ENCODE data around the gene LTBR. TPM values are rescaled to one million over a fixed set of nuclear protein-coding genes. Genes with fewer than 3 reads are reported as not detected.

LTBR gene
- total RNA-seq, 1 donor from 2014 or later: 2.1 TPM

DNA sequence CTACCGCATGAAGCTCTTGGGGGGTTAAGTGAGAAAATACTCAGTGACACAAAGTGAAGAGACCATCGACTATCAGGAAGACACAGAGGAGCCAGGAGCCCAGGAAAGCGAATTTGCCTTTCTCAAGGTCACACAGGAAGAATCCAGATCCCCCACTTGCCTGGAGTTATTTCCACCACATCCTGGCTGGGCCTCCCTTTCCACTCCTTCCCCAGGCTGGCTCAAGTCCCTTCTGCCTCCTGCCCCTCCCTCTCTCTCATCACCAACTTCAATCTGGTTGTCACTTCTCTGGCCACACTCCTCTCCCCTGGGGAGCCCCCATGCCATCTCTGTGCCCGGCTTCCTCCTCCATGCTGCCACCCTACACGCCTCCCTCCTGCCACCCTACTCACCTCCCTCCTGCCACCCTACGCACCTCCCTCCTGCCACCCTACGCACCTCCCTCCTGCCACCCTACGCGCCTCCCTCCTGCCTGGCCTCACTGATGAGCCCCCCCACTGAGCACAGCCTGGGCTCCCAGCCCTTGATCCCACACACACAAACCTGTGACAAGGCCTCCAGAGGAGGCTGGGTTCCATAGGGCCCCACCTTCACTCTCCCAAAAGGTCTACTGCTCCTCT, 14.9 kb upstream of the LTBR start:
- no peak for DNase-seq
- intact Hi-C loops (cut with micrococcal nuclease): no loop called here
- Mint-ChIP-seq H3K4me1 (peaks cover 34% of the 10 kb centered on the region), H3K9me3 (no peaks in the 10 kb centered on the region), H3K36me3 (ENCODE audit: low read depth) (no peaks in the 10 kb centered on the region), H3K27ac (peak overlapping the region; percentile 35), H3K4me3 (no peak overlapping the region), H3K27me3 (no peaks in the 10 kb centered on the region)

DNA sequence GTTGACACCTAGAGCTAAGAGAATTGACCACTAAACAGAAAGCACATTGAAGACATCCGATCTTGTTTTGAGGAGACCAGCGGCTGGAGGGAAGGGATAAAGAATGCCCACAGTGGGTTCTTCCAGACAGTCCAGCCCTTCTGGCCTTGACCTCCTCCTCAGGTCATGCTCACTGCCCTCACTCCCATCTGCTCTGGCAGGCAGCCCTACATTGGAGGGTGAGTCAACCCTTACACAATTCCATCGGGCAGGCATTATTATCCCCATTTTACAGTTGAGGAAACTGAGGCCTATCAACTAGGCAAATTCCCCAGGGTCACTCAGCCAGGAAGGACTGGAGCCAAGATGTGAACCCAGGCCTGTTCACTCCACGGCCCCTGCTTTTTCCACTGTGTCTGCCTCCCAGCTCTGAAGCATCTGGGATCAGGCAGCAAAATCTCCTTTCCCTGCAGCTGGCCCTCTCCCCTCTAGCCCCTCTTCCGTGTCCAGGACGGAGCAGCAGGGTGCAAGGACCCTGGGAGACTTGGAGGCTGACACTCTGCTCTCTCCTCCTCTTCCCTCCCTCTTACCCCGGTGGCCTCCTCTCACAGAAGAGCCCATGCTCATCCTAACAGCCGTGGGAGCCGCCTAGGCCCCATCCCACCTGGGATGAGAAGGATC, 13.9 kb upstream of the LTBR start:
- Mint-ChIP-seq H3K36me3 (ENCODE audit: low read depth) (no peaks in the 10 kb centered on the region), H3K4me1 (peaks cover 31% of the 10 kb centered on the region), H3K27ac (no peak overlapping the region), H3K9me3 (no peaks in the 10 kb centered on the region), H3K27me3 (no peaks in the 10 kb centered on the region), H3K4me3 (no peak overlapping the region)
- no peak for DNase-seq
- intact Hi-C loops (cut with micrococcal nuclease): no loop called here

DNA sequence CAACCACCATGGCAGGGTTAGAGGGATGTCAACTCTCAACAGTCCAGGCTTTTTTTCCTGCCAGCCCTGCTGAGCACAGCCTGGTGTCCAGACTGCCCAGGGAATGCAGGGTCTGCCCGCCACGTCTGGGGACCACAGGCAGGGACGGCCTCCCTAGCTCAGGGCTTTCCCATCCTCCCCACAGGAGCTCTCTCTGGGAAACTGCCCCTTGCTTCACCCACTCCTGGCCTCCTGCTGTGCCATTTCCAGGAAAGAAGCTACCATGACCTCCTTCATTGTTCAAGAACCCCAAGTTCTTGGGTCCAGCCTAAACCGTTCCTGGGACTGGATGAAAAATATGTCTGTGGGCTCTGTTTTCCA, 13.4 kb upstream of the LTBR start:
- H3K9me3 Mint-ChIP-seq: no peaks in the 10 kb centered on the region
- peaks cover 31% of the 10 kb centered on the region for H3K4me1 Mint-ChIP-seq
- intact Hi-C loops (cut with micrococcal nuclease): no loop called here
- no peaks in the 10 kb centered on the region for H3K36me3 Mint-ChIP-seq (ENCODE audit: low read depth)
- no peak overlapping the region for H3K4me3 Mint-ChIP-seq
- no peak for DNase-seq
- no peak overlapping the region for H3K27ac Mint-ChIP-seq
- peaks cover under 1% of the 10 kb centered on the region for H3K27me3 Mint-ChIP-seq

DNA sequence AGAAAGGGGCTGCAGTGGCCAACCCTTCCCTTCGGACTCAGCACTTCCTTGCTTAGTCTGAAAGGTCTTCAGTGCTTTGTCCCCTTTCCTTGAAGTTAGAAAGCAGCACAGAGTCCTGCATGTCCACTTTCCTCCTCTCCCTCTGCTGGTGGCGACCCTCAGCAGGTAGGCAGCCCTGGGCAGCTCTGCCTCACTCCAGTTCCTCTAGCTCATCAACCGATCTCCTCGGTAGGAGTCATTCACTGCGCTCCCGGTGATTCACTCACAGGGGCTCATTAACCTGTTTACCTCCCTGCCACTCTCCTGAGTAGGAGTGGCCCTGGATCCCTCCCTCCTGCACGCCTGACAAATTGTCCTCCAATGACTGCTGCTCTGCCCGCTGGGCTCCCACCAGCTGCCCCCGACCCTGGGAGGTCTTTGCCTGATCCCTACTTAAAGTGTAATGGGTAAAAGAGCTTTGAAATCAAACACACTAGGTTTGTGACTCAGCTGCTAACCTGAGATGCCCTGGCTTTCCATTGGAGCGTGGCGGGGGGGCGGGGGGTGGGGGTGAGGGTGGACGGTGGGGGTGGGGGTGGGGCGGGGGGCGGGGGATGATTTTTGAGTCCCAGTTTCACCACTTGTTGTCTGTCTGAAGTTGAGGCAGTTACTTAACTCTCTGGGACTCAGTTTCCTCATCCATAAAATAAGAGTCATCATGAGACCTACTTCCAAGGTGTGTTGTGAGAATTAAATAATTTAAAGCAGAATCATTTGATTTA, 12.8 kb upstream of the LTBR start:
- no peak overlapping the region for H3K4me3 Mint-ChIP-seq
- H3K4me1 Mint-ChIP-seq: peaks cover 38% of the 10 kb centered on the region
- H3K36me3 Mint-ChIP-seq (ENCODE audit: low read depth): no peaks in the 10 kb centered on the region
- peaks cover 2% of the 10 kb centered on the region for H3K27me3 Mint-ChIP-seq
- DNase-seq: no peak
- H3K9me3 Mint-ChIP-seq: no peaks in the 10 kb centered on the region
- H3K27ac Mint-ChIP-seq: no peak overlapping the region
- intact Hi-C loops (cut with micrococcal nuclease): no loop called here

DNA sequence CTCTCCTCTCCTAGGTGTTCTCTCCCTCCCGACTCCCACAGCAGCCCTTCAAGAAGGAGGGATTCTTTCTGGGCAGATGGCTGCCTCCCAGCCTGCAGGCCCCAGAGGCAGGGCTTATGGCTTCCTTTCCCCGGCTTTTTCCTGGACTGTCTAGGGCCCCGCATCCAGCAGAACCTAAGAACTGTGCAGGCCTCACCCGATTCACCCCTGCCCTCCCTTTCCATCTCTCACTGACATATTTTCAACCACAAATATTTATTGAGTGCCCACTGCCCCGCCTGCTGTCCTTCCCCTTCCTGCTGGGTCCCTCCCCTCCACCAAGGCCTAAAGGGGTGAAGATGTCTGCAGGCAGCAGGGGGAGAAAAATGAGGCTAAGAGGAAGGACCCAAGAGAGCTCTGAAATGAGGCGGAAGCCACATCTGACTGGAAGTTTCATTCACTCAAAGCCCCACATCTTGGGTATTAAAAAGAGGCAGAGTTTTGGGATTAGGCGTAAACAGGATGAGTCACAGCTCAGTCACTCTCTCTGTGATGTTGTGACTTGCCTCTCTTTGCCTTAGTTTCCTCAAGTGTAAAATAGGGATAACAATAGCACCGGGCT, 11.5 kb upstream of the LTBR start:
- Mint-ChIP-seq H3K4me3 (no peak overlapping the region), H3K27me3 (peaks cover 2% of the 10 kb centered on the region), H3K9me3 (no peaks in the 10 kb centered on the region), H3K27ac (peak overlapping the region; percentile 79), H3K4me1 (peaks cover 44% of the 10 kb centered on the region), H3K36me3 (ENCODE audit: low read depth) (no peaks in the 10 kb centered on the region)
- intact Hi-C loops (cut with micrococcal nuclease): no loop called here
- DNase-seq: no peak

DNA sequence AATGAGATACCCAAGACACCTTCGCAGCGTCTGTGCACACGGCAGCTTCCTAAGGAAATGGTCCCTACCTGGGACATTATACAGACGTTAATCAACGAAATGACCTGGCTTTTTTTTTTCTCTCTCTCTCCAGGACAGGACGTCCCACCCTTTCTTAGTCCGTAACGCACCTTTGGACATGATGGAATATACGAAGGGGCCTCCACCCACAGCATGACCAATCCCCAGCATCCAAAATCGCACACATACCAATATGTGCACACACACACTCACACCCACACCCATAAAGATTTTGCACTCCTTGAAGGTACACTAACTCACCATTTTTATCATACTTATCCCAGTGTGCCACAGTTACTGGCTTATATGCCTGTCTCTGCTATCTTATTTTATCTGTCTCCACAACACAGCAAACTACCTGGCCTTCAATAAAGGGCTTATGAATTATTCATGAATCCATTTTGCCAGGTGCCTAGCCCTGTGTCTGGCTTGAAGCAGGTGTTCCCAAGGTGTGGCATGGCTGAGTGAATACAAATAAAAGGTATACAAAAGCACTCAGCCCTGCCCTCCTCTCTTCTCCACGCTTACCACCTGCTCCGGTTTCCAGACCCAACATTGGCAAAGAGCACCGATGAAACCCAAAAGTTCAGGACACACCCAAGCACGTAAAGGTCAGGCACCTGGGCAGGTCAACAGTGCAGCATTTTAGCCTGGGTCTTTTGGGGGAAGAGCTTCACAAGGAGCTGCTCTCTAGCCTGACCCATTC, 10.8 kb upstream of the LTBR start:
- intact Hi-C loops (cut with micrococcal nuclease): no loop called here
- Mint-ChIP-seq H3K36me3 (ENCODE audit: low read depth) (no peaks in the 10 kb centered on the region), H3K27me3 (peaks cover 2% of the 10 kb centered on the region), H3K27ac (peak overlapping the region; percentile 79), H3K9me3 (no peaks in the 10 kb centered on the region), H3K4me1 (peaks cover 41% of the 10 kb centered on the region), H3K4me3 (no peak overlapping the region)
- no peak for DNase-seq

DNA sequence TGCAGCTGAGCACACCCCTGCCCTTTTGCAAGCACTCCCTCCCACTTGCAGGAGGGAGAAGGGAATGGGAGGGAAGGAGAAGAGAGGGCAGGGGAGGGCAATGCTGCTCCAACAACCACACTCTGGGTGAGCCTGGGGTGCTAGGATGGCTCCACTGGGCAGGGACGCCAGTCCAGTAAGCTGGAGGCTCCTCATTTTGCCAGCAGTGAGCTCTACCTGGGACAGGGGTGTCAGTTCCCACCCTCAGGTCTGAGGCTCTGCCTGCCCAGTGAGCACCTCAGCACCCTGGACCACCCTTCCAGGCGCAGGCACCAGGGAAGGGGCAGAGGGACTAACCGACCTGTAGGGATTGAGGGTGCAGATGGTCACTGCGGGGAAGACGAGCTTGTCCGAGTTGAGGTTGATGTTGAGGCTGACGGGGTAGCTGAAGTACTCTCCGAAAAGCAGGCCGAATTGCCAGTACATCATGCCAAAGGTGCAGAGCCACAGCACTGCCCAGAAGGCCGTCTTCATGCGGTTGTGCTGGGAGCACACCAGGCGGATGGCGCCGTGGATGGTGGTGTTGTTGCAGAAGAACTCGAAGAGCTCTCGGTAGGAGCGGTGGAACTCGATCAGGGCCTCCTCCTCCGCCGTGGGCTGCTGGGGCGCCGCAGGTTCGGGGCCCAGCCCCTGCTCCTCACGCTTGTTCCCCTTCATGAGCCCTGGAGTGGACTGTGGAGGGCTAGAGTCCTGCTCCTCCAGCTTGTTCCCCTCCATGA, 9.8 kb upstream of the LTBR start:
- H3K4me3 Mint-ChIP-seq: no peak overlapping the region
- intact Hi-C loops (cut with micrococcal nuclease): no loop called here

DNA sequence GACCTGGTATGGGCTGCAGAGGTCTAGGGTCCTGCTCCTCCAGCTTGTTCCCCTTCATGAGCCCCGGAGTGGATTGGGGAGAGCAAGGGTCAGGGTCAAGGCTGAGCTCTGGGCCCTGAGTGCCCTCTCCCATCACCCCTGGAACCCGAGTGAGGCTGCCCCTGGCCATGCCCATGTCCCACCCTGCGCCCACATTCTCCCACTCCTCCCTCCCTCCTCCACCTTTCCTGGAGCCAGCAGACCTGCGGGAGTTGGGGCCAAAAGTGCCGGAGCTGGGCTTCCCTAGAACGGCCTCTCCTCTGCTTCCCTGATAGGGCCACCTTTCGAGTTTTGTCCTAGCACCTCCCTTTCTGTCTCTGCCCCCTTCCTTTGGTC, 9.2 kb upstream of the LTBR start:
- Mint-ChIP-seq H3K36me3 (ENCODE audit: low read depth) (no peaks in the 10 kb centered on the region), H3K4me3 (no peak overlapping the region), H3K9me3 (no peaks in the 10 kb centered on the region), H3K4me1 (peaks cover 32% of the 10 kb centered on the region), H3K27me3 (peaks cover 5% of the 10 kb centered on the region), H3K27ac (peak overlapping the region; percentile 31)
- DNase-seq: no peak
- intact Hi-C loops (cut with micrococcal nuclease): no loop called here

More for the DNA sequence above, 9.8 kb upstream of the LTBR start:
- Mint-ChIP-seq H3K4me1 (peaks cover 33% of the 10 kb centered on the region), H3K27ac (no peak overlapping the region), H3K27me3 (peaks cover 2% of the 10 kb centered on the region), H3K36me3 (ENCODE audit: low read depth) (no peaks in the 10 kb centered on the region), H3K9me3 (no peaks in the 10 kb centered on the region)
- DNase-seq: no peak

DNA sequence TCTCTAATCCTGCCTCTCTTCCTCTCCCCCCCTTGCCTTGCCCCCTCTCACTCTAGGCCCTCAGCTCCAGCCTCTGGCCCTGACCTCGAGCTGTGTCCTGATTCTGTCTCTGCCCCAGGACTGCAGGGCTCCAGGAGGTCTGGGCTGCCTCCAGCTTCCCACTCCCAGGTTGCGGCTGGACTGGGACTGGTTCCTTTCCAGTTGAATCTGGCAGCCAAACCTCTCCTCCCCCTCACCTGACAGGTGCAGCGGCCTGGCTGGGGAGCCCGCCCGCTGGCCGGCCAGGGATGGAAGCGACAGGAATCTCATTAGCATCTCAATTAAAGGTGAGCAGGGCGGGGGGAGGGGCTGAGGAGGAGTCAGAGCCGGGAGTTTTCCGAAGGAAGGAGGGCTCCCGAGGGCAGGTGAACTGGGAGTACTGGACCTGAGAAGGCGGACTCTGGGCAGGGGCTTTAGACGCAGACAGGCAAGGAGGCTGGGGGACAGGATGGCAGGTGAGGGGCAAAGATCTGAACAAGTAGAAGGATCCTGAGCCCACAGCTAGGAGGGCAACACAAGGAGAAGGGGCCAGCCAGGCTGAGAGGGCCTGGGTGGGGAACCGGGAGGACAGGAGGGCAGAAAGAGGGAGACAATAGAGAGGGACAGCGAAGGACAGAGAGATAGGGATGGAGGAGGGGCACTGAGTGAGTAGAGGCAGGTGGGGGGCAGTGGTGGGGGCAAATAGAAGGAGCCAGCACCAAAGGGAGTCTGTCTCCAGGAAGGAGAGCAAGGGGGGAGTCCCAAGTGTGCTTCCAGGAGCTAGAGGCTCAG, 8.5 kb upstream of the LTBR start, which contains the start of gene SCNN1A:
Gene SCNN1A (minus strand): TSS at position 295 of the 810 bp plus-strand sequence. CDS start 780 bp downstream, outside the sequence.
- intact Hi-C loops (cut with micrococcal nuclease): no loop called here
- peak within 1 kb of the TSS; percentile 68 for H3K27ac Mint-ChIP-seq

DNA sequence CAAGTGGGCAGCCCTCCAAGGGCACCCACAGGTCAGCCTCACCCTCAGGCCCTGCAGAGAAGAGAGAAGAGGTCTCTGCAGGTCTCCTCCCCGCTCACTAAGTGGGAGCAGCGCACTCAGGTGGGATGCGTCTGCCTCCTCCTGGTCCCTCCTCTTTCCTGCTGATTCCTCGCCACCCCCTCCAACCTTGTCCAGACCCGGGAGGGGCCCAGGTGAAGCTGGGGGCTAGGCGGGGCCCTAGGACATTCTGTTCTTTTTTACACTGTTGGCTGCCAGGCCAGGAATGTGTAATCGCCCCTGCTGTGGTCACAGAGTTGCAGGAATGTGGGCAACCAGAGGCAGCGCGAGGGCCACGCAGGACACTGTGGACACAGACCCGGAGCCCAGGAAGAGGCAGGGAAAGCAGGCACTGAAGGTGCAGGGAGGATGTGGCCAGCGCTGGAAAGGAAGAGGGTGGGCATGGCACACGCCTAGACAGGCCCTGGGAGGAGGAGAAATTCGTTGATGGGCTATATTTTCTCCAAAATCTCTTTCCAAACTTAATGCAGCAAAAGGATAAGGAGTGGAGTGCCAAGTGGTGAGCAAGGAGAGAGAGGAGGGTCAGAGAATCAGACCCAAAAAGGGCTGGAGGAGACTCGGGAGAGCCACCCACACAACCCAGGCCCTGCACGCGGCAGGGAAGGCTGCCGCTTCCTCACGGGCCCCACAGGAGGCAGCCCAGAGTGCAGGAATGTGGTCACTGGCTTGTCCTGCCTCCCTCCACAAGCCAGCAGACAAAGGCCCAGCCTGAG, 7.7 kb upstream of the LTBR start:
- intact Hi-C loops (cut with micrococcal nuclease): no loop called here
- H3K9me3 Mint-ChIP-seq: no peaks in the 10 kb centered on the region
- H3K27me3 Mint-ChIP-seq: peaks cover 12% of the 10 kb centered on the region
- DNase-seq: no peak
- H3K27ac Mint-ChIP-seq: peak overlapping the region; percentile 60
- H3K4me1 Mint-ChIP-seq: peaks cover 29% of the 10 kb centered on the region
- H3K4me3 Mint-ChIP-seq: peak overlapping the region; percentile 16
- H3K36me3 Mint-ChIP-seq (ENCODE audit: low read depth): no peaks in the 10 kb centered on the region

More for the DNA sequence above, 8.5 kb upstream of the LTBR start, which contains the start of gene SCNN1A:
- DNase-seq: no peak
- no peaks in the 10 kb centered on the region for H3K36me3 Mint-ChIP-seq (ENCODE audit: low read depth)
- H3K27me3 Mint-ChIP-seq: peaks cover 7% of the 10 kb centered on the region
- H3K9me3 Mint-ChIP-seq: no peaks in the 10 kb centered on the region
- peaks cover 32% of the 10 kb centered on the region for H3K4me1 Mint-ChIP-seq
- H3K4me3 Mint-ChIP-seq: peak within 1 kb of the TSS; percentile 16

DNA sequence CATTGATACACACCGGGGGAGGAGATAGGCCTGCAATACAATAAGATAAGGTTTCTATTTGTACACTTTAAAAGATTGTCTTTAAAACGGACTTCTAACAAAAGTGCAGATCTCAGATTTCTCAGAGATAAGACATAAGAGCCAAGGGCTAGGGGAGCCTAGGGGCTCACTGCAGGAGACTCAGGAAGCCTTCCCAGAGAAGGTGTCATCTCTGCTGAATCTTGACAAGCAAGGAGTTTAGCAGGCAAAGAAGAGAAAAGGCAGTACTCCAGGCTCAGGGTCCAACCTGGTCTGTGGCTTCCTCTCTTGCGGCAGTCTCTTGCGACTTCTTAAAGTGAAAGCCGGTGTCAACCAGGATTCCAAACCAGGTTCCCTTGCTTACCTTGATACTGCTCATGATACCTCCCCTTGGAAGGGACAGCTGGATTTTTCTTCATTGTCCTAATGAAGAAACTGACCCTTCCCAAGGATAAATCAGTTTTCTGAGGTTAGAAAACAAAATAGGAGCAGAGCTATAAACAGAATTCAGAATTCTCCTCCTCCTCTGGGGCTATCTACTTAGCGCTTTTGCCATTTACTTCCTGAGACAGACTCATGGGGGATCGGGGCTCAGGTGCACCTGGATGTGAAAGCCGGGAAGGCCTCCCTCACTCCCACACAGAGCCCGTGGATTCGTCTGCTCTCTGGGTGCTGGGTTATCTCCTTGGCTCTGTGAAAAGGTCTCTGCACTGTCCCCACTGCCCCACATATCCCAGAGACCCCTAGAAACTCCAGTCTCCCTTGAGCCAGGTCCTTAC, 6.9 kb upstream of the LTBR start:
- Mint-ChIP-seq H3K36me3 (ENCODE audit: low read depth) (no peaks in the 10 kb centered on the region), H3K27ac (no peak overlapping the region), H3K27me3 (peaks cover 20% of the 10 kb centered on the region), H3K9me3 (no peaks in the 10 kb centered on the region), H3K4me1 (peaks cover 29% of the 10 kb centered on the region), H3K4me3 (peak overlapping the region; percentile 16)
- intact Hi-C loops (cut with micrococcal nuclease): no loop called here
- DNase-seq: peak; percentile 68

Measured in activated CD4-positive, alpha-beta T cell treated with anti-CD3 and anti-CD28 coated beads, Interleukin-2, amount 10 ng/mL, durations not matched to agents 24 days and 14 days (primary cell).